ENCODE measurements around the gene COL18A1.

DNA sequence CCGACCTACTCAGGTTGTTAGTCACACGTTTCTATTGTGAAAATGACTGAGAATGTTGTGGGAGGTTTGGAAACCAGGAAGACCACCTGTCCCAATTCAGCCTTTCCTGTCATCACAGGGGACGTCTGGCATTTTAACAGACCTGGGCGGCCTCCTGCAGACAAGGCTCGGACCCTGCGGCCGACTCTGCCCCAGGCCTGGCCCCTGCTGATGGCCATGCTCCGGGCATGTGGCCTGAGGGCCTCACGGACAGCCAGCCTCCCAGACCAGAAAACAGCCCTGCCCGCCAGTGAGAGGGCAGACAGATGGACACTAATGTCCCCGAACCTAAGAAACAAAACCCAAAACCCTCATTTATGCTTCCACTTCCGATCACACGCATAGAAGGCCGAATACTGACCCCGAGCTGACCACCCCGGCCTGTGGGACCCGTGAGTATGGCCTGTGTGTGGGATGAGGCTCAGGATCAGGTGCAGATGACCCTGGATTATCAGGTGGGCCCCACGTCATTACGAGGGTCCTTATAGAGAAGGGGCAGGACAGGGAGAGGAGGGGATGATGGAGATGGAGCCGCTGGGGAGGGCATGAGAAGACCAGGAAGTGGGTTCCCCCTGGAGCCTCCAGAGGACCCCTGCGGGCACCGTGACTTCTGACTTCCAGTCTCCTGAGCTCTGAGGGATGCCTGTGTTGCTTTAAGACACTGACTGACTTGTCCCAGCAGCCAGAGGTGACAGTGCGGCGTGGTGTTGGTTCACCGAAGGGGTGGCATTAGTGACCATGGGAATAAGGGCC, 9.6 kb downstream of the COL18A1 start:
- TF ChIP-seq EZH2phosphoT487 (IDR thresholded peaks at IDR 0.05; ENCODE audit: low read depth, severe bottlenecking, unreplicated experiment), result no peak
- TF ChIP-seq, protein P1, sequence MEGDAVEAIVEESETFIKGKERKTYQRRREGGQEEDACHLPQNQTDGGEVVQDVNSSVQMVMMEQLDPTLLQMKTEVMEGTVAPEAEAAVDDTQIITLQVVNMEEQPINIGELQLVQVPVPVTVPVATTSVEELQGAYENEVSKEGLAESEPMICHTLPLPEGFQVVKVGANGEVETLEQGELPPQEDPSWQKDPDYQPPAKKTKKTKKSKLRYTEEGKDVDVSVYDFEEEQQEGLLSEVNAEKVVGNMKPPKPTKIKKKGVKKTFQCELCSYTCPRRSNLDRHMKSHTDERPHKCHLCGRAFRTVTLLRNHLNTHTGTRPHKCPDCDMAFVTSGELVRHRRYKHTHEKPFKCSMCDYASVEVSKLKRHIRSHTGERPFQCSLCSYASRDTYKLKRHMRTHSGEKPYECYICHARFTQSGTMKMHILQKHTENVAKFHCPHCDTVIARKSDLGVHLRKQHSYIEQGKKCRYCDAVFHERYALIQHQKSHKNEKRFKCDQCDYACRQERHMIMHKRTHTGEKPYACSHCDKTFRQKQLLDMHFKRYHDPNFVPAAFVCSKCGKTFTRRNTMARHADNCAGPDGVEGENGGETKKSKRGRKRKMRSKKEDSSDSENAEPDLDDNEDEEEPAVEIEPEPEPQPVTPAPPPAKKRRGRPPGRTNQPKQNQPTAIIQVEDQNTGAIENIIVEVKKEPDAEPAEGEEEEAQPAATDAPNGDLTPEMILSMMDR (IDR thresholded peaks at IDR 0.05; ENCODE audit: poor library complexity), result no peak

Measured in hepatocyte (in vitro differentiated cells).